Aortic smooth muscle cell (primary cell): Measurements from ENCODE around the gene FLCN. TPM values are rescaled to one million over a fixed set of nuclear protein-coding genes. Genes with fewer than 3 reads are reported as not detected.

Source experiments
- total RNA-seq: library from RNA; depleted of rRNA; stranded (reverse); fragments of >200 nt; gene quantifications from 2 replicates; pipeline ENCODE4 v1.2.3, GENCODE V29; 2014

Gene FLCN, protein sequence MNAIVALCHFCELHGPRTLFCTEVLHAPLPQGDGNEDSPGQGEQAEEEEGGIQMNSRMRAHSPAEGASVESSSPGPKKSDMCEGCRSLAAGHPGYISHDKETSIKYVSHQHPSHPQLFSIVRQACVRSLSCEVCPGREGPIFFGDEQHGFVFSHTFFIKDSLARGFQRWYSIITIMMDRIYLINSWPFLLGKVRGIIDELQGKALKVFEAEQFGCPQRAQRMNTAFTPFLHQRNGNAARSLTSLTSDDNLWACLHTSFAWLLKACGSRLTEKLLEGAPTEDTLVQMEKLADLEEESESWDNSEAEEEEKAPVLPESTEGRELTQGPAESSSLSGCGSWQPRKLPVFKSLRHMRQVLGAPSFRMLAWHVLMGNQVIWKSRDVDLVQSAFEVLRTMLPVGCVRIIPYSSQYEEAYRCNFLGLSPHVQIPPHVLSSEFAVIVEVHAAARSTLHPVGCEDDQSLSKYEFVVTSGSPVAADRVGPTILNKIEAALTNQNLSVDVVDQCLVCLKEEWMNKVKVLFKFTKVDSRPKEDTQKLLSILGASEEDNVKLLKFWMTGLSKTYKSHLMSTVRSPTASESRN
- total RNA-seq: 59.2 and 65.2 TPM in 2 replicates

DNA sequence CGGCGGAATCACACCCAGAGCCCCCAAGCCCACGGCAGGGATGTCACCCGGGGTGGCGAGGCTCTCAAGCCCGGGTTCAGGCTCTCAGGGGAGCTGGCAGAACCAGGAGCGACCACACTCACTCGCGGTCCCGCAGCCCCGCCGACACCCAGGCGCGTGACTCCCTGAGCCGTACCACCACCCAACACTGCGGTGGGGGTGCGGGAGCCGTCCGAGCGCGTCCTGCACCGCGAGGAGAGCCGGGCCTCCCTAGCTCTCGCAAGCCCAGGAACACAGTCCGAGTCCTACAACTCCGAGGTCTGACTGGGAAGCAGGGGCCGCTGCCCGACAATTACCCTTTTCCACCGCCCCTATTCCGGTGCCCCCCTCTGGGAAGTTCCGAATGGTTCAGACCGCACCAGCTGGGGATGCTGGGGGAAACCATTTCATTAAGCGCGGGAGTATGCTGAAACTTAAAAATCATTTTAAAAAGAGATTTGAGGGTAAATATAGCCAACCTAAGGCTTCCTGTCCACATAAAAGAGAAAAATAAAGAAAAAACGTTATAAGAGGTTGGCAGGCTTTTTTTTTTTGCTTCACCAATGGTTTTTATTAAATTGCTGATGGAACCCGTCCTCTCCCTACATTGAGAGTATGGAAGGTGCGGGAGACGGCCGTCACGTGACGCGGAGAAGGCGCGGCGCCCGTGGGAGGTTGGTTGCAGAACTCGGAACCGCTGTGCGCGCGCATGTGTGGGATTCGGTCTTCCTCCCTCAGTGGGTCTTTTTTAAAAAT is at the start of gene FLCN:
FLCN (minus strand) TSS at position 143 of the 774 bp plus-strand sequence. CDS start 9,031 bp downstream, outside the sequence.

DNA sequence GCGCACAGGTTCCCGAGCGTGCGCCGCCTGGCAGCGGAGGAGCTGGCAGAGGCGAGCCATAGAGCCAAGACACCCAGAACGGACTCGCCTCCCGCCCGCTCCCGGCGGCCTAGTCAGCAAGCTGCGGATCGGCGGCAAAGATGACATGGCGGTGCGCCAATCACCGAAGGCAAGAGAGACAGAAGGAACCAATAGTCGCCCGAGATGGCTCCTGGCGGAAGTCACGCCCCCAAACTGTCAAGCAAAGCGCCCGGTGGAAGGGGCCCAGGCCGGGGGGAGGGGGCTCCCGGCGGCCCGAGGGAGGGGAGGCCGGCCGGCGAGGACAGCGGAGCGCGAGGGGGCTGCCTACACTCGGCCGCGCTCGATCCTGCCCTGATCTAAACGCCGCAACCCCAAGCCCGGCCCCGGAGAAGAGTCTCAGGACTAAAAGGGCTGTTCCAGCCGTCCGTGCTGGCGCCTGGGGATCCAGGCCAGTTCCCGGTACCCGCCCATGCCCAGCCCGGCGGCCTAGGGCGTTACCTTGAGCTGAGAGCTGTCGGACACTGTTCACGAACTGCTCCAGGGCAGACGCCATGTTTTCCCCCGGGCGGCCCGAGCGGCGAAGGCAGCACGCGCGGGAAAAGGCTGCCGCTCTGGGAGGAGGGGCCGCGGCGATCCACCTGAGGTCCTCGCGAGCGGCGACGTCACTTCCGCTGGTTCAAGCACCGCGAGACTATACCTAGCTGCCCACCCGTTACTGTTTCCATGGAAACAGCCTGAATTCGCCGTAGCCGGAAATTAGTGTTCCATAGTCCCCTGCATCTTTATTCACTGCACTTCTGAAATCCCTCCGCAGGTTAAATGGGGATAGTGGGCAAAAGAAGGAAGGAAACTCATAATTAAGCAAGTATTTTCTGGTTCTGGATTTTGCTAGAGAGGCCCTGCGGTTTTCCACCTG is 43.9 kb upstream of the FLCN start, which contains the start of gene COPS3:
COPS3 (minus strand) TSS at position 634 of the 937 bp plus-strand sequence; CDS start at position 574, 60 bp downstream.

DNA sequence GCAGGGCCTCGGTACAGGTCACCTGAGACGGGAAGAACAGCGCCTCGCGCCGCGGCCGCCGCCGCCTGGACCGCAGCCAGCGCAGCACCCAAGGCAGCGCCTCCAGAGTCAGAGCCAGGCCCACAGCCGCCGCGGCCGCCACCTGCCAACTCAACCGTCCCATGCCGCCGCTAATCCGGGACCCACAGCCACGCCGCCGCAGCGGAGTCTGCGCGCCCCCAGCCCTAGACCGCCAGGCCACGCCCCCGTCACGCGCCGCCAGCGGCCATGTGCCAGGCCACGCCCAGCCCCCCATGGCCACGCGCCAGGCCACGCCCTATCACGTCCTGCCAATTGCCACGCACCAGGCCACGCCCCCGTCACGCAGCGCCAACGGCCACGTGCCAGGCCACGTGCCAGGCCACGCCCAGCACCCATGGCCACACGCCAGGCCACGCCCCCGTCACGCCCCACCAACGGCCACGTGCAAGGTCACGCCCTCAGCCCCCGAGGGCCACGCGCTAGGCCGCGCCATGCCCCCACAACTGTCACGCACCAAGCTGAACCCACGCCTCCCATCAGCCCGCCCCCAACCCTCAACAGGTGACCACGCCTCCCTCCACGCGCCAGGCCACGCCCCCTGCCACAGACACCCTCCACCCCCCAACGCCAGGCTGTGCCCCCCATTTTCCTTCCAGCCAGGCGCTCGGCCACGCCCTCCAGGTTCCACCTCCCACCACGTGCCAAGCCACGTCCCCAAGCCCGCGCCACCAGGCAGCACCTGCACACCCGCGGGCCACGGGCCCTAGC is 30.6 kb downstream of the FLCN start, which contains the start of gene PLD6:
PLD6 (minus strand) TSS at position 210 of the 789 bp plus-strand sequence; CDS start at position 163, 47 bp downstream.

Other genes starting within 250 kb of the FLCN start
- 129 and 163 TPM in 2 replicates for gene MPRIP, start 194.7 kb downstream of the FLCN start, total RNA-seq
- gene PLD6, start 30.8 kb downstream of the FLCN start, total RNA-seq: 3.5 and 4.0 TPM in 2 replicates
- gene COPS3, start 44.1 kb upstream of the FLCN start, total RNA-seq: 86.4 and 89.0 TPM in 2 replicates
- 1.1 and 1.3 TPM in 2 replicates for gene NT5M, start 66.2 kb upstream of the FLCN start, total RNA-seq
- 8.3 and 8.5 TPM in 2 replicates for gene MED9, start 239.8 kb upstream of the FLCN start, total RNA-seq